DND-41 (cell line): ENCODE results near the gene FZD8.

Experiments used
- EZH2 ChIP-seq: IDR thresholded peaks from 3 replicates; pipeline ENCODE4 v1.6.1; 2012; ENCODE audit warnings: borderline replicate concordance, low read depth, mild to moderate bottlenecking, moderate library complexity, low read length, inconsistent platforms; ENCODE audit not compliant: severe bottlenecking
- TF ChIP-seq, protein P1 (sequence below): IDR thresholded peaks from 2 replicates; pipeline ENCODE4 v1.5.1; 2012; ENCODE audit warnings: borderline replicate concordance, low read length, moderate library complexity, mild to moderate bottlenecking; ENCODE audit not compliant: poor library complexity, severe bottlenecking; ENCODE audit errors: extremely low read depth

DNA sequence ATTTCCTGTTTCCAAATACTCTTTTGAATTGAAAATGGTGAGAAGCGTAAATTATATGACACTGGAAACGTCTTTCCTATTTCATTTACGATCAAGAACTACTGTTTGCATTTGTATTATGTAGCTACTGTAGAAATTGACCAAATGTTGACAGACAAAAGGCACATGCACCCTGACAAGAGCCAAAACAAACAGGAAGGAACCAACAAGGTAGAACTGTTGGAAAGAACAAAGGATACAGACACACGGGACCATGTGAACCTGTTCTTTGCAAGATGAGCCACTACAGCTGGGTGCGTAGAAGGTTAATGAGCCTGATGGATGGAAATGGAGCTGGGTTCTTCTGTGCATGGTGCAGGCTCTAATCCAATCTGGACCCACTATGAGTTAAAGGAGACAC is 48.4 kb upstream of the FZD8 start:
- TF ChIP-seq, protein P1, sequence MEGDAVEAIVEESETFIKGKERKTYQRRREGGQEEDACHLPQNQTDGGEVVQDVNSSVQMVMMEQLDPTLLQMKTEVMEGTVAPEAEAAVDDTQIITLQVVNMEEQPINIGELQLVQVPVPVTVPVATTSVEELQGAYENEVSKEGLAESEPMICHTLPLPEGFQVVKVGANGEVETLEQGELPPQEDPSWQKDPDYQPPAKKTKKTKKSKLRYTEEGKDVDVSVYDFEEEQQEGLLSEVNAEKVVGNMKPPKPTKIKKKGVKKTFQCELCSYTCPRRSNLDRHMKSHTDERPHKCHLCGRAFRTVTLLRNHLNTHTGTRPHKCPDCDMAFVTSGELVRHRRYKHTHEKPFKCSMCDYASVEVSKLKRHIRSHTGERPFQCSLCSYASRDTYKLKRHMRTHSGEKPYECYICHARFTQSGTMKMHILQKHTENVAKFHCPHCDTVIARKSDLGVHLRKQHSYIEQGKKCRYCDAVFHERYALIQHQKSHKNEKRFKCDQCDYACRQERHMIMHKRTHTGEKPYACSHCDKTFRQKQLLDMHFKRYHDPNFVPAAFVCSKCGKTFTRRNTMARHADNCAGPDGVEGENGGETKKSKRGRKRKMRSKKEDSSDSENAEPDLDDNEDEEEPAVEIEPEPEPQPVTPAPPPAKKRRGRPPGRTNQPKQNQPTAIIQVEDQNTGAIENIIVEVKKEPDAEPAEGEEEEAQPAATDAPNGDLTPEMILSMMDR: no peak
- TF ChIP-seq EZH2: no peak
